HL-60/S4 treated with phorbol 12-myristate 13-acetate at 8.2 ng/mL for 4 days and 3 days (cell line): Measurements from ENCODE around the gene NAPB.

Experiments used
- in situ Hi-C: fragments of 300-500 bp; cut with MboI; formaldehyde crosslinking; loops from 2 replicates; pipeline ENCODE4 v1.15.0; 2022; ENCODE audit warnings: low sequenced_read_pairs

NAPB gene

GRCh38 chr20:23408957-23409356 is 12.3 kb downstream of the NAPB start:
- in situ Hi-C loops = no loop called here

- in situ Hi-C loops = no loop called here
Observed at GRCh38 chr20:23407781-23408464, 13.4 kb downstream of the NAPB start.

GRCh38 chr20:23406880-23407279 is 14.4 kb downstream of the NAPB start:
- in situ Hi-C loops = no loop called here

- in situ Hi-C loops = no loop called here
Observed at GRCh38 chr20:23404196-23404595, 17.1 kb downstream of the NAPB start.

- in situ Hi-C loops = no loop called here
Observed at GRCh38 chr20:23403751-23404150, 17.5 kb downstream of the NAPB start.

- in situ Hi-C loops = no loop called here
Observed at GRCh38 chr20:23401051-23401450, 20.2 kb downstream of the NAPB start.

GRCh38 chr20:23399568-23400241 is 21.6 kb downstream of the NAPB start:
- in situ Hi-C loops = no loop called here

GRCh38 chr20:23397961-23398360 is 23.3 kb downstream of the NAPB start:
- in situ Hi-C loops = no loop called here

- in situ Hi-C loops = no loop called here
Observed at GRCh38 chr20:23396950-23397627, 24.2 kb downstream of the NAPB start.

GRCh38 chr20:23393996-23394775 is 27.1 kb downstream of the NAPB start:
- in situ Hi-C loops = no loop called here

GRCh38 chr20:23391707-23392310 is 29.5 kb downstream of the NAPB start:
- in situ Hi-C loops = no loop called here

GRCh38 chr20:23390091-23390774 is 31.1 kb downstream of the NAPB start:
- in situ Hi-C loops = no loop called here

- in situ Hi-C loops = no loop called here
Observed at GRCh38 chr20:23387118-23387443, 34.2 kb downstream of the NAPB start.

- in situ Hi-C loops = no loop called here
Observed at GRCh38 chr20:23386304-23387117, 34.8 kb downstream of the NAPB start.

- in situ Hi-C loops = no loop called here
Observed at GRCh38 chr20:23381876-23382275, 39.4 kb downstream of the NAPB start.

GRCh38 chr20:23379772-23380171 is 41.5 kb downstream of the NAPB start:
- in situ Hi-C loops = no loop called here

- in situ Hi-C loops = no loop called here
Observed at GRCh38 chr20:23375827-23376226, 45.5 kb downstream of the NAPB start.

- in situ Hi-C loops = no loop called here
Observed at GRCh38 chr20:23374441-23374840, 46.8 kb downstream of the NAPB start.

- in situ Hi-C loops = no loop called here
Observed at GRCh38 chr20:23371496-23371895, 49.8 kb downstream of the NAPB start.

- in situ Hi-C loops = no loop called here
Observed at GRCh38 chr20:23370873-23371272, 50.4 kb downstream of the NAPB start.
